ENCODE results near the gene PIEZO2. TPM values are rescaled to one million over a fixed set of nuclear protein-coding genes. Genes with fewer than 3 reads are reported as not detected.

The PIEZO2 gene
- total and polyA plus RNA-seq, 7 donors = 1.4 to 35.2 (median 25.1) TPM; not detected in 1

DNA sequence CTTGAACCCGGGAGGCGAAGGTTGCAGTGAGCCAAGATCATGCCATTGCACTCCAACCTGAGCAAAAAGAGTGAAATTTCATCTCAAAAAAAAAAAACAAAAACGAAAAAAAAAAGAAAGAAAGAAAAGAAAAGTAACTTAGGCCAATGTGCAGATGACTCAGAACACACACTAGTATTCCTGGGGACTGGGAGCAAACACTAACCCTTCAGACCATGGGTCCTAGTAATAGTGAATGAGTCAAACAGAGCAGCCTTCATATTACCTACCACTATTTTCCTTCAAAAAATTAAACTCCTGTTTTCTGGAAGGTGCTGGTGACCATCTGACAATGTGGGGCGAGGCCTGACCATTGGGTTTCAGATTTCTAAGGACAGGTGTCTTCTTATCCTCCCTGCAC lies 253.4 kb downstream of the PIEZO2 start:
- intact Hi-C loops (cut with DNase I) = no loop called here
- Histone ChIP-seq H3K4me3 (no peak overlapping the region), H3K36me3 (no peaks in the 10 kb centered on the region), H3K27ac (no peak overlapping the region), H3K4me1 (peaks cover 0 to 7% (median 3%) of the 10 kb centered on the region in 4 donors), H3K27me3 (no peaks in the 10 kb centered on the region), H3K9me3 (no peaks in the 10 kb centered on the region)
- 67 to 88% methylated on average over 4 of the region's 4 CpGs for WGBS, 2 donors
- DNase-seq = no peak
- no peak for TF ChIP-seq POLR2AphosphoS5 (IDR thresholded peaks at IDR 0.05)
- TF ChIP-seq POLR2A (IDR thresholded peaks at IDR 0.05) = no peak
- no peak for TF ChIP-seq EP300 (IDR thresholded peaks at IDR 0.05)
- TF ChIP-seq, protein P1, sequence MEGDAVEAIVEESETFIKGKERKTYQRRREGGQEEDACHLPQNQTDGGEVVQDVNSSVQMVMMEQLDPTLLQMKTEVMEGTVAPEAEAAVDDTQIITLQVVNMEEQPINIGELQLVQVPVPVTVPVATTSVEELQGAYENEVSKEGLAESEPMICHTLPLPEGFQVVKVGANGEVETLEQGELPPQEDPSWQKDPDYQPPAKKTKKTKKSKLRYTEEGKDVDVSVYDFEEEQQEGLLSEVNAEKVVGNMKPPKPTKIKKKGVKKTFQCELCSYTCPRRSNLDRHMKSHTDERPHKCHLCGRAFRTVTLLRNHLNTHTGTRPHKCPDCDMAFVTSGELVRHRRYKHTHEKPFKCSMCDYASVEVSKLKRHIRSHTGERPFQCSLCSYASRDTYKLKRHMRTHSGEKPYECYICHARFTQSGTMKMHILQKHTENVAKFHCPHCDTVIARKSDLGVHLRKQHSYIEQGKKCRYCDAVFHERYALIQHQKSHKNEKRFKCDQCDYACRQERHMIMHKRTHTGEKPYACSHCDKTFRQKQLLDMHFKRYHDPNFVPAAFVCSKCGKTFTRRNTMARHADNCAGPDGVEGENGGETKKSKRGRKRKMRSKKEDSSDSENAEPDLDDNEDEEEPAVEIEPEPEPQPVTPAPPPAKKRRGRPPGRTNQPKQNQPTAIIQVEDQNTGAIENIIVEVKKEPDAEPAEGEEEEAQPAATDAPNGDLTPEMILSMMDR (IDR thresholded peaks at IDR 0.05) = no peak

DNA sequence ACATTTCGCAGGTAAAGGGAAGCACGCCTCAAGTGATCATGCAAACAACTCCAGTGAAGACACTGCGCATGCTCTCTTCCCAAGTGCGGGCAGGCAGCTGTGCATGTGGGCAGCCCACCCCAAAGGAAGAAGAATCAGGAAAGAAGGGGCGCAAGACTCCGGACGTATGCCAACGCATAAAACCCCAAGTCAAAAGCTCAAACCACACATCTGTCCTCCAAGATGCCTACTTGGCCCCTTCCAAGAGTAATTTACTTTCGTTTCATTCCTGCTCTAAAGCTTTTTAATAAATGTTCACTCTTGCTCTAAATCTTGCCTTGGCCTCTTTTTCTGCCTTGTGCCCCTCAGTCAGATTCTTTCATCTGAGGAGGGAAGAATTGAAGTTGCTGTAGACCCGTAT lies 254.9 kb downstream of the PIEZO2 start:
- no peaks in the 10 kb centered on the region for H3K27me3 ChIP-seq
- TF ChIP-seq EP300 (IDR thresholded peaks at IDR 0.05) (no peak), POLR2A (IDR thresholded peaks at IDR 0.05) (no peak), POLR2AphosphoS5 (IDR thresholded peaks at IDR 0.05) (no peak)
- TF ChIP-seq, protein P1 (IDR thresholded peaks at IDR 0.05) = no peak
- no peak overlapping the region for H3K4me3 ChIP-seq
- no peak for DNase-seq
- no peaks in the 10 kb centered on the region for H3K36me3 ChIP-seq
- H3K9me3 ChIP-seq = no peaks in the 10 kb centered on the region
- H3K27ac ChIP-seq = no peak overlapping the region
- peaks cover 0 to 7% (median 3%) of the 10 kb centered on the region in 4 donors for H3K4me1 ChIP-seq
- intact Hi-C loops (cut with DNase I) = no loop called here
- WGBS, 2 donors = 65 to 85% methylated on average over 10 of the region's 10 CpGs

DNA sequence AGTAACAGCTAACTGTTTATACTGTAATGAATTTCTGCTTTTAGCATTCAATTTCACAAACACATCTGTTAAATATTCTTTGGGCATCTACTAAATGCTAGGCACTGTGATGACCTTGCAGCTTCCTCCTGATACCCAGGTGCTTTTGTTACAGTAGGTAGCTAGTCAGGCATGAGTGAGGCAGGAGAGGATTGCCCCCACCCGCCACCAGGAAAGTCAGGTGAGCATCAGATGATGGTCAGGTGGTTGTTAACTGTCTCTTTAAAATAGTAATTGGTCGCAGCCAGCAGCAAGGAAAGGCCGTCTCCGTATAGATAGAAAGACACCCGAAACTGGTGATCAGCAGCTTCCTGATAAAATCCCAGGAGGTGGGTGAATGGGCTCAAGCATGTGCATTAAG lies 255.6 kb downstream of the PIEZO2 start:
- intact Hi-C loops (cut with DNase I) = no loop called here
- no peak for DNase-seq
- WGBS, 2 donors = 82 to 90% methylated on average over 5 of the region's 5 CpGs
- Histone ChIP-seq H3K27me3 (no peaks in the 10 kb centered on the region), H3K4me1 (peaks cover 0 to 7% (median 3%) of the 10 kb centered on the region in 4 donors), H3K27ac (no peak overlapping the region), H3K36me3 (no peaks in the 10 kb centered on the region), H3K9me3 (no peaks in the 10 kb centered on the region), H3K4me3 (no peak overlapping the region)
- TF ChIP-seq POLR2A (IDR thresholded peaks at IDR 0.05) (no peak), EP300 (IDR thresholded peaks at IDR 0.05) (no peak), POLR2AphosphoS5 (IDR thresholded peaks at IDR 0.05) (no peak)
- TF ChIP-seq, protein P1 (IDR thresholded peaks at IDR 0.05) = no peak

DNA sequence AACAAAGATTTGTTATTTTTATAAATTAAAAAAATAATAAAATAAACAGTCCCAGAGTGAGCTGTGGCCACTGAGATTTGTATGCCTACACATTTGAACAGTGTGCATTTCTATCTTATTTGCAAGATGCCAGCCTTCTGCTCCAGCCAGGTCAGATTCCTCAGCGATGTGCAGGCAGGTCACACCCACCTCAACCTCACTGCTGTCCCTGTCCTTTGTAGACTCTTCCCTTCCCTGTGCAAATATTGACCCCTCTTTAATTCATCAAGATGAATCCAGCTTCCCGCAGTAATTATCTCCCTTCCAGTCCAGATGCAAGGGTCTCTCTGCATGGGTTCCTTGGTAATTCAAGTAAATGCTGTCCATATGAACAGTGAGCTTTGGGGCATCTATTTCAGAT lies 256.2 kb downstream of the PIEZO2 start:
- no peak for DNase-seq
- Histone ChIP-seq H3K9me3 (no peaks in the 10 kb centered on the region), H3K27me3 (no peaks in the 10 kb centered on the region), H3K36me3 (no peaks in the 10 kb centered on the region), H3K4me3 (no peak overlapping the region), H3K27ac (no peak overlapping the region), H3K4me1 (peaks cover 0 to 7% (median 3%) of the 10 kb centered on the region in 4 donors)
- TF ChIP-seq POLR2A (IDR thresholded peaks at IDR 0.05) (no peak), EP300 (IDR thresholded peaks at IDR 0.05) (no peak), POLR2AphosphoS5 (IDR thresholded peaks at IDR 0.05) (no peak)
- TF ChIP-seq, protein P1 (IDR thresholded peaks at IDR 0.05) = no peak
- 26 to 67% methylated on average over 2 of the region's 2 CpGs for WGBS, 2 donors
- intact Hi-C loops (cut with DNase I) = no loop called here

DNA sequence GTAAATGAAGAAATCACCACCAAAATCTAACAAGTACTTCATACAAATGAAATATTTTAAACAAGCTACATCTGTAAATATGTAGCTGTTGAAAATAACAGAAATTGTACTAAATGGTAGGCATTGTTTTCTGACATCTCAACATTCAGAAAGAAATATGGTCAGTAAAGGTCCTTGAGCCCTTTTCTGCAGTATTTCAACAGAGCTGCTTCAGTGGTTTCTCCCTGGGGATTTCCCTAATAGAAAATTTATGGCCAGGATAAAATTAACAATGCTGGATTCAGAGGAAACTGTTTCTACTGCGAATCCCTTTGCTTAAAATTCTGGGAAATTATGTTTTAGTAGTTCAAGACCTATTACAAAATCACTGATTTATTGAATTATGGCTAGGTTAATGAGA lies 256.6 kb downstream of the PIEZO2 start:
- Histone ChIP-seq H3K4me1 (peaks cover 0 to 7% (median 3%) of the 10 kb centered on the region in 4 donors), H3K36me3 (no peaks in the 10 kb centered on the region), H3K9me3 (no peaks in the 10 kb centered on the region), H3K27ac (no peak overlapping the region), H3K4me3 (no peak overlapping the region), H3K27me3 (no peaks in the 10 kb centered on the region)
- no peak for DNase-seq
- TF ChIP-seq EP300 (IDR thresholded peaks at IDR 0.05) = no peak
- intact Hi-C loops (cut with DNase I) = no loop called here
- 40 to 53% methylated on average over 1 of the region's 1 CpG for WGBS, 2 donors
